IPS DF 6.9 (cell line): ENCODE measurements around the gene HSPG2.

ENCODE experiments used
- DNase-seq: peaks from one replicate; pipeline ENCODE4 v3.0.0-alpha.2; 2013; ENCODE audit warnings: low read depth, low spot score
- H3K27ac ChIP-seq: one replicate; pipeline ENCODE4 v1.5.1; 2013; ENCODE audit warnings: low read length, control low read depth
- H3K27me3 ChIP-seq: 2 replicates; pipeline ENCODE4 v1.6.1; 2013; ENCODE audit warnings: mild to moderate bottlenecking, low read length; ENCODE audit not compliant: control insufficient read depth, insufficient read depth
- H3K36me3 ChIP-seq: 2 replicates; pipeline ENCODE4 v1.6.1; 2013; ENCODE audit warnings: low read length; ENCODE audit not compliant: control insufficient read depth, insufficient read depth
- H3K4me1 ChIP-seq: 2 replicates; pipeline ENCODE4 v1.6.1; 2013; ENCODE audit warnings: low read length; ENCODE audit not compliant: control insufficient read depth, insufficient read depth
- H3K4me3 ChIP-seq: 2 replicates; pipeline ENCODE4 v1.5.1; 2013; ENCODE audit warnings: mild to moderate bottlenecking, low read length
- H3K9me3 ChIP-seq: 2 replicates; pipeline ENCODE4 v1.6.1; 2013; ENCODE audit warnings: low read length, inconsistent platforms; ENCODE audit not compliant: control insufficient read depth, insufficient read depth
- WGBS: extraction: QIAGEN DNeasy Blood & Tissue Kit; methylation state at CpG from one replicate; pipeline ENCODE4 v1.1.7; 2013; ENCODE audit warnings: mixed read lengths, missing lambda C conversion rate; ENCODE audit not compliant: insufficient read length, insufficient coverage; 5-methylcytosine and 5-hydroxymethylcytosine counted together

The HSPG2 gene

GRCh38 chr1:21885236-21886037 is 51.7 kb downstream of the HSPG2 start:
- Histone ChIP-seq H3K27ac (no peak overlapping the region), H3K4me1 (no peaks in the 10 kb centered on the region; the same call in 1 of the 2 replicates), H3K4me3 (no peak overlapping the region), H3K27me3 (no peaks in the 10 kb centered on the region), H3K9me3 (no peaks in the 10 kb centered on the region), H3K36me3 (peaks cover 41% of the 10 kb centered on the region)
- DNase-seq, result no peak
- no CpG with 5 or more reads among the region's 24 CpGs for WGBS

DNA sequence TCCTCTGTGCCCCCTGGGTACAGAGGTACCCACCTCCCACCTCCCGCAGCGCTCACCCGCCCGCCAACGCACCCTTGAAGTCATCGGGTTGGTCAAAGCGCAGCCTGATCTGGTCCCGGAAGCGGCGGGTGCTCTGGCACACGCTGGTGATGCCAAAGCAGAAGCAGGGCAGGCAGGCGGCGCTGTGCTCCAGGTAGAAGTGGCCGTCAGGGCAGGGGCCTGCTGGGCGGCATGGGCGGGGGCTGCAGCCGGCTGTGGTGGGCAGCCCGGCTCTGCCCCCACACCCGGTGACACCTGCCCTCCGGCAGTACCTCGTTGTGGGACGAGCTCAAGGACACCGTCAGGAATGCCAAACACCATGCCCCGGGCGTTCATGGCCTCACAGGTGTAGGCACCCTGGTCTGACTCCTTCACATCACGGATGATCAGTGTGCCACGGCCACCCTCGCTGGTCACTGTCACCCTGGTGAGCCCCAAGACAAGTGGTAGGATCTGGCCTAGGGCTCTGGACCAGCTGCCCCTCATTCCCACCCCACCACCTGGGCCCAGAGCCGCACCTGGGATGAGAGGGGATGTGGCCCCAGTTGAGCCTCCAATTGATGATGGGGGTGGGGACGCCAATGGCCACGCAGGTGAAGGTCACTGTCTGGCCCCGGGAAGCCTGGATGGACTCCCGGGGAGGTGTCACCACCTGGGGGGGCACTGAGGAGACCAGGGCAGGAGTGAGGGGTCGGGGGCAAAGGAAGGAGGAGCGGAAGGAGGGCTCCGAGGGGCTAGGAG is 52.5 kb downstream of the HSPG2 start:
- Histone ChIP-seq H3K27me3 (no peaks in the 10 kb centered on the region), H3K27ac (no peak overlapping the region), H3K4me3 (no peak overlapping the region), H3K36me3 (peaks cover 43% of the 10 kb centered on the region), H3K9me3 (no peaks in the 10 kb centered on the region), H3K4me1 (no peaks in the 10 kb centered on the region; the same call in 1 of the 2 replicates)
- DNase-seq, result no peak
- WGBS, result no CpG with 5 or more reads among the region's 36 CpGs

GRCh38 chr1:21882721-21883415 is 54.2 kb downstream of the HSPG2 start:
- H3K36me3 ChIP-seq, result peaks cover 44% of the 10 kb centered on the region
- H3K27ac ChIP-seq, result no peak overlapping the region
- H3K4me3 ChIP-seq, result no peak overlapping the region
- H3K4me1 ChIP-seq, result no peaks in the 10 kb centered on the region; the same call in 1 of the 2 replicates
- DNase-seq, result no peak
- no peaks in the 10 kb centered on the region for H3K27me3 ChIP-seq
- no CpG with 5 or more reads among the region's 11 CpGs for WGBS
- H3K9me3 ChIP-seq, result no peaks in the 10 kb centered on the region

GRCh38 chr1:21881250-21881649 is 55.9 kb downstream of the HSPG2 start:
- no CpG with 5 or more reads among the region's 12 CpGs for WGBS
- Histone ChIP-seq H3K27me3 (no peaks in the 10 kb centered on the region), H3K4me1 (no peaks in the 10 kb centered on the region), H3K4me3 (no peak overlapping the region), H3K36me3 (peaks cover 40% of the 10 kb centered on the region), H3K27ac (no peak overlapping the region), H3K9me3 (no peaks in the 10 kb centered on the region)
- DNase-seq, result no peak

DNA sequence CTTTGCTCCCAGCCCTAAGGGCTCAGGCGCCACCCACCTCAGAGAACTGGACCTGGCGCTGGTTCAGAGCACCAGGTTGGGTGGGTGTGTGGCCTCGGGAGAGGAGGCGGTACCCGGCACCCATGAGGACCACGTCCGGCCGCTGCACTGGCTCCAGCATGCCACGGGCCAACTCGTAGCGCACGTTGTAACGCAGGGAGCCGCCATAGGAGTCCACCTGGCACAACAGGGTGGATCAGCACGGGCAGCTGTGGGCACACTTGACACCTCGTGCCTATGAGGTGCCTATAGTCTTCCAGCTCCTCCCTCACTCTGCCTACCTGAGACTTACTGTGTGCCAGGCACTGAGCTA is 56.5 kb downstream of the HSPG2 start:
- Histone ChIP-seq H3K4me3 (no peak overlapping the region), H3K27me3 (no peaks in the 10 kb centered on the region), H3K4me1 (no peaks in the 10 kb centered on the region), H3K27ac (no peak overlapping the region), H3K36me3 (peaks cover 40% of the 10 kb centered on the region), H3K9me3 (no peaks in the 10 kb centered on the region)
- no peak for DNase-seq
- WGBS, result no CpG with 5 or more reads among the region's 16 CpGs

DNA sequence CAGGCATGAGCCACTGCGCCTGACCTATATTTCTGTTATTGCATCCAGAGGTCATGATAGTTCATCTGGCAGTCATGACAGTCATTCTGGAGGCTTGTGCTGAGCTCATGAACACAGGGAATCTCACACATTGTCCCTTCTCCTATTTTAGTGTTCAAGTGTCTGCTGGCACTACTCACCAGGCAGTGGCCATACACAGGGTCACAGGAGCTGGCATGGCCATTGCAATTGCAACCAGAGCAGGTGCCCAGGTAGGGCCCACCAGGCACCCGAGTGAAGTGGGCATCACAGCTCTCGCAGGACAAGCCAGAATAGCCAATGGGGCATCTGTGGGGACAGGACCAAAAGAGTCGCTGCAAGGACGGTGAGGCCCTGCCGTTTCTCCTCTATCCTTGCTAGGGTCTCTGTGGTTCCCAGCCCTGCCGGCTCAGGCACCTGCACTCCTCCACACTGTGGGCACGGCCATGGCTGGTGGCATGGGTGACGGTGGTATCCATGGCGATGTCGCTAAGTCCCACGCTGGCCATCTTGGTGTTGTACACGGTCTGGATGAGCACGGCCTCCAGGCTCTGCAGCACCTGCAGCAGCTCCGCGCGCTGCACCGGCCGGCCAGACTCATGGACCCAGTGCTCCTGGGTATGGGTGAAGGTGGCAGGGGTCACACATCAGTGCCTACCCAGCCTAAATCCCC is 57.0 kb downstream of the HSPG2 start:
- Histone ChIP-seq H3K4me3 (no peak overlapping the region), H3K27me3 (no peaks in the 10 kb centered on the region), H3K9me3 (no peaks in the 10 kb centered on the region), H3K27ac (no peak overlapping the region), H3K36me3 (peaks cover 40% of the 10 kb centered on the region), H3K4me1 (no peaks in the 10 kb centered on the region)
- no CpG with 5 or more reads among the region's 19 CpGs for WGBS
- no peak for DNase-seq

DNA sequence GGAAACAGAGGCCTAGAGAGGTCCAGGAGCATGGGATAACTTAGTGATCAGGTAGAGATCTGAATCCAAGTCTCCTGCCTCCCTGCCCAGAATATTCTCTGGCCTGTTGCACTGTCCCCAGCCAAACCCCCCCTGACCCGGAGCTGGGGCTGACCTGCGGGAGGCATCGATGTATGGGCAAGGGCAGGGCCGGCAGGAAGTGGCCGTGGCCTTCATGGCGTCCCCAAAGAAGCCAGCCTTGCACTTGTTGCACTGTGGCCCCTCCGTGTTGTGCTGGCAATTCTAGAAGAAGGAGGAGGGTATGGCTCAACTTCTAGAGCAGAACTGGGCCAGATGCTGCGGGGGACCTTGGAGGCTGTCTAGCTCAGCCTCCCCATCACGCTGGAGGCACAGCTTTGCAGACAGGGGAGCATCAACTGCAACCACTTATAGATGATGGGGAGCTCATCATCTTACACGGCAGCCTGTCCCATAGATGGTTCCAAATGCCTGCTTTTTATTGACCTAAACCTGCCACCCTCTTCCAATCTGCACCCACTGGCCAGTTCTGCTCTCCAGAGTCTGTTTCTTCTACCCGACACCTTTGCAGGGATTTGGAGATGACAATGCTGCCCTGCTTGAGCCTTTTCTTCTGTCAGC is 58.2 kb downstream of the HSPG2 start:
- no peak overlapping the region for H3K27ac ChIP-seq
- no peaks in the 10 kb centered on the region for H3K27me3 ChIP-seq
- no peak overlapping the region for H3K4me3 ChIP-seq
- peaks cover 46% of the 10 kb centered on the region for H3K36me3 ChIP-seq
- no peak for DNase-seq
- no peaks in the 10 kb centered on the region for H3K9me3 ChIP-seq
- no peaks in the 10 kb centered on the region for H3K4me1 ChIP-seq
- WGBS, result no CpG with 5 or more reads among the region's 11 CpGs

DNA sequence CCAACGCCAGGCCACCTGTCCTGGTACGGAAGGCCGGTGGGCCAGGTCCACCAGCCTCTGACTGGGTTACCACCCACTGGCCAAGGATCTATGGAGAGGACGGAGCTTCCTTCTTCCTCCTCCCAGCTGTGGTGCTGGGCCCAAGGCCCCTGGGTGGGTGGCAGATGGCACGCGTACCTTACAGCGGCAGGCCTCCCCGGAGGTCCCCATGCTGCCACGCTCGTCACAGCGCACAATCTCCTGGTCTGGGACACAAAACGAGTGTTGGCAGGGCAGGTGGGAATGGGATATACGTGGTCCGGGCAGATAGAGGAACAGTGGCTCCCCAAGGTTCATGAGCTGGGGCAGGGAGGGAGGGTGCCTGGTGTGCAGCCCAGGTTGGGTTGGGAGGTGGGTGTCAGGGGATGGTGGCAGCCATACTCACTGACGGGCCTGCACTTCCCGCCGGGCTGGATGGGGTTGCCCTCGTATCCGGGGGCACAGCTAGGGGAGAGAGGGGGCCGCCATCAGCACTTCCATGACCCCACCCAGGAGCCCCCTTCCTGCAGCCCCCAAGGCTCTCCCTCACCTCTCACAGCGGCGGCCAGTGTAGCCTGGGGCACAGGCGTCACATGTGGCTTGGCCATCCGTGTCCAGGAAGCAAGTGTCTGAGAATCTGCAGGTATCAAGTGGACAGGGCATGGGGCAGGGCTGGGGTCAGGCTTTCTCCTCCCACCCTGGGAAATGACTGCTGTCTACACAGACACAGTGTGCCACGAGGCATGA is 58.9 kb downstream of the HSPG2 start:
- Histone ChIP-seq H3K27ac (no peak overlapping the region), H3K4me3 (no peak overlapping the region), H3K4me1 (no peaks in the 10 kb centered on the region), H3K36me3 (peaks cover 49% of the 10 kb centered on the region), H3K27me3 (no peaks in the 10 kb centered on the region), H3K9me3 (no peaks in the 10 kb centered on the region)
- DNase-seq, result no peak
- WGBS, result no CpG with 5 or more reads among the region's 25 CpGs

- peaks cover 64% of the 10 kb centered on the region for H3K36me3 ChIP-seq
Measured at GRCh38 chr1:21876267-21876666, 60.8 kb downstream of the HSPG2 start.

More at GRCh38 chr1:21876267-21876666, 60.8 kb downstream of the HSPG2 start:
- no peak overlapping the region for H3K4me3 ChIP-seq
- no CpG with 5 or more reads among the region's 16 CpGs for WGBS
- no peaks in the 10 kb centered on the region for H3K27me3 ChIP-seq
- no peaks in the 10 kb centered on the region for H3K9me3 ChIP-seq
- H3K4me1 ChIP-seq, result no peaks in the 10 kb centered on the region
- no peak overlapping the region for H3K27ac ChIP-seq
- no peak for DNase-seq
